Thyroid gland (tissue), 4 donors: Measurements from ENCODE around the gene GPC5.

Experiments used
- POLR2A ChIP-seq, 2 donors: fragments of 450-650 bp; IDR thresholded peaks; one replicate each; pipeline ENCODE4 v1.6.1; 2017; ENCODE audit warnings: antibody characterized with exemption in 2 of 2, mild to moderate bottlenecking in 2 of 2, moderate library complexity in 1 of 2
- TF ChIP-seq, protein P1 (sequence below), 6 experiments: fragments of 200-600 bp in 3 of 6; fragments of 450-650 bp in 3 of 6; sonication (generic) in 3 of 6; IDR thresholded peaks; one replicate each; pipeline ENCODE4 v1.5.1; 2016 to 2019; ENCODE audit warnings: antibody characterized with exemption in 6 of 6, mild to moderate bottlenecking in 2 of 6, inconsistent platforms in 1 of 6, moderate library complexity in 1 of 6

GRCh38 chr13:92256211-92256610 is 857.8 kb downstream of the GPC5 start:
- TF ChIP-seq POLR2A (IDR thresholded peaks at IDR 0.05), result no peak
- TF ChIP-seq, protein P1, sequence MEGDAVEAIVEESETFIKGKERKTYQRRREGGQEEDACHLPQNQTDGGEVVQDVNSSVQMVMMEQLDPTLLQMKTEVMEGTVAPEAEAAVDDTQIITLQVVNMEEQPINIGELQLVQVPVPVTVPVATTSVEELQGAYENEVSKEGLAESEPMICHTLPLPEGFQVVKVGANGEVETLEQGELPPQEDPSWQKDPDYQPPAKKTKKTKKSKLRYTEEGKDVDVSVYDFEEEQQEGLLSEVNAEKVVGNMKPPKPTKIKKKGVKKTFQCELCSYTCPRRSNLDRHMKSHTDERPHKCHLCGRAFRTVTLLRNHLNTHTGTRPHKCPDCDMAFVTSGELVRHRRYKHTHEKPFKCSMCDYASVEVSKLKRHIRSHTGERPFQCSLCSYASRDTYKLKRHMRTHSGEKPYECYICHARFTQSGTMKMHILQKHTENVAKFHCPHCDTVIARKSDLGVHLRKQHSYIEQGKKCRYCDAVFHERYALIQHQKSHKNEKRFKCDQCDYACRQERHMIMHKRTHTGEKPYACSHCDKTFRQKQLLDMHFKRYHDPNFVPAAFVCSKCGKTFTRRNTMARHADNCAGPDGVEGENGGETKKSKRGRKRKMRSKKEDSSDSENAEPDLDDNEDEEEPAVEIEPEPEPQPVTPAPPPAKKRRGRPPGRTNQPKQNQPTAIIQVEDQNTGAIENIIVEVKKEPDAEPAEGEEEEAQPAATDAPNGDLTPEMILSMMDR (IDR thresholded peaks at IDR 0.05), result no peak
